ENCODE results near the gene LACRT. TPM values are rescaled to one million over a fixed set of nuclear protein-coding genes. Genes with fewer than 3 reads are reported as not detected.

Gene LACRT
- total and polyA plus RNA-seq, 2 experiments from 2014 or later, result not detected

DNA sequence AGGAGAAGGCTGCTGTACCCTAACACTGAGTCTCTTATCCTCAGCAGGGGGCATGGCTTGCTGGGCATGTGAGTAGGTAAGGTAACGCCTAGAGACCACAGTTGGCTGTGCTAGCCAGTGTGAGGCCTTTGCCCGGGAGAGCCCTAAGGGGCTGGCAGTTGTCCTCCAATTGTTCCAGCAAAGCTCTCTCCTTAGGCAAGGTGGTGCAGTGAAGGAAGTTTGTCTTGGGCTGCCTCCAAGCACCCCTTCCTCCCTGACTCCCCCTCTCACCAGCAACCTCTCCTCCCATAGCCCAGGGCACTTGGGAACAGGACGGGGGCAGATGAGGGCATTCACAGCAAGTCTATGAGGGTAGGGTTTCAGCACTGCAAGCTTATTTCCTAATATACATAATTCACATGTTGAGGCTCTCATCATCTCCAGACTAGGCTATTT lies 23.0 kb downstream of the LACRT start:
- Histone ChIP-seq H3K27ac (no peak overlapping the region), H3K4me3 (no peak overlapping the region), H3K4me1 (ENCODE audit: low read depth) (no peaks in the 10 kb centered on the region), H3K27me3 (no peaks in the 10 kb centered on the region), H3K36me3 (no peaks in the 10 kb centered on the region), H3K9me3 (ENCODE audit: low read depth) (no peaks in the 10 kb centered on the region)
- DNase-seq (ENCODE audit: low read depth in 1 of 2, low spot score in 1 of 2), result no peak
- TF ChIP-seq, protein P1, sequence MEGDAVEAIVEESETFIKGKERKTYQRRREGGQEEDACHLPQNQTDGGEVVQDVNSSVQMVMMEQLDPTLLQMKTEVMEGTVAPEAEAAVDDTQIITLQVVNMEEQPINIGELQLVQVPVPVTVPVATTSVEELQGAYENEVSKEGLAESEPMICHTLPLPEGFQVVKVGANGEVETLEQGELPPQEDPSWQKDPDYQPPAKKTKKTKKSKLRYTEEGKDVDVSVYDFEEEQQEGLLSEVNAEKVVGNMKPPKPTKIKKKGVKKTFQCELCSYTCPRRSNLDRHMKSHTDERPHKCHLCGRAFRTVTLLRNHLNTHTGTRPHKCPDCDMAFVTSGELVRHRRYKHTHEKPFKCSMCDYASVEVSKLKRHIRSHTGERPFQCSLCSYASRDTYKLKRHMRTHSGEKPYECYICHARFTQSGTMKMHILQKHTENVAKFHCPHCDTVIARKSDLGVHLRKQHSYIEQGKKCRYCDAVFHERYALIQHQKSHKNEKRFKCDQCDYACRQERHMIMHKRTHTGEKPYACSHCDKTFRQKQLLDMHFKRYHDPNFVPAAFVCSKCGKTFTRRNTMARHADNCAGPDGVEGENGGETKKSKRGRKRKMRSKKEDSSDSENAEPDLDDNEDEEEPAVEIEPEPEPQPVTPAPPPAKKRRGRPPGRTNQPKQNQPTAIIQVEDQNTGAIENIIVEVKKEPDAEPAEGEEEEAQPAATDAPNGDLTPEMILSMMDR (IDR thresholded peaks at IDR 0.05; ENCODE audit: low read depth, low read length), result no peak

GRCh38 chr12:54608769-54609168 lies 25.9 kb downstream of the LACRT start:
- TF ChIP-seq, protein P1 (IDR thresholded peaks at IDR 0.05; ENCODE audit: low read depth, low read length), result no peak
- Histone ChIP-seq H3K27ac (no peak overlapping the region), H3K9me3 (ENCODE audit: low read depth) (no peaks in the 10 kb centered on the region), H3K4me3 (no peak overlapping the region), H3K27me3 (no peaks in the 10 kb centered on the region), H3K36me3 (no peaks in the 10 kb centered on the region), H3K4me1 (ENCODE audit: low read depth) (no peaks in the 10 kb centered on the region)
- DNase-seq (ENCODE audit: low read depth in 1 of 2, low spot score in 1 of 2), result no peak

DNA sequence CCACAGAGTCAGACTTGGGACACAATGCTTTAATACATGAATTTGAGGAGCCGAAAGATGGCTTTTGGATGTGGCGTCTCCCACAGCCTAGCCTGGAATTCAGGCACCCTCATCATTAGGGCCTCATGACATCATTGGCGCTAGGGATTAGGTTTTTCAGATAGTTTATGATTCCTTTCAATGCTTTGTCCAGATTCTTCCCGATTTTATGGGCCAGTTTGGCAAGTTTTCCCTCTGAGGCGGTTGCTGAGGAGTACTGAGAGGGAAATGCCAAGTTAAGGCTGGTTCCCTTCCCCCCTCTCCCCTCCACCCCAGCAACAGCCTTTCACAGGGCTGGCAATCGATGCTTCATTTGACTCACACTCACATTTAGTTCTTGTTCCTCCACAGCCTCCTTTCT lies 26.5 kb downstream of the LACRT start:
- no peaks in the 10 kb centered on the region for H3K4me1 ChIP-seq (ENCODE audit: low read depth)
- no peak overlapping the region for H3K27ac ChIP-seq
- H3K36me3 ChIP-seq, result no peaks in the 10 kb centered on the region
- H3K4me3 ChIP-seq, result no peak overlapping the region
- H3K27me3 ChIP-seq, result no peaks in the 10 kb centered on the region
- TF ChIP-seq, protein P1 (IDR thresholded peaks at IDR 0.05; ENCODE audit: low read depth, low read length), result no peak
- no peak for DNase-seq (ENCODE audit: low read depth in 1 of 2, low spot score in 1 of 2)
- no peaks in the 10 kb centered on the region for H3K9me3 ChIP-seq (ENCODE audit: low read depth)

DNA sequence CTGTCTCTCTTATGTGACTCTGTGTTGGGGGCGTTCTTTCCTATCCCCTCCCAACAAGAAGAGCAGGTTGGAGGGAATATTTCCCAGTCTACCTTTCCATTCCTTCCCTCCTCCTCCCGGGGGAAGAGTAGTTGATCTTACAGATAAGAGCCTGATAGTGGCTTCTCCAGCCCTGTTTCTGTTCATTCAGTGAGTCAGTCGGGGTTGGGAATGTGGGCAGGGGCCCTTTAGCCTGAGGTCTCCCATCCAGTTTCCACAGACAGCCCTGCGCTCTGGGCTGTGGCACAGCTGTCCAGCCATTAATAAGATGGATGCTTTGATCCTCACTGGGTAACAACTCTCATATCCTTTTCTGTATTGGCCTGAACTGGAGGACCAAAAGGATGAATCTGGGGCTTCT lies 28.1 kb downstream of the LACRT start:
- Histone ChIP-seq H3K27me3 (no peaks in the 10 kb centered on the region), H3K27ac (no peak overlapping the region), H3K36me3 (no peaks in the 10 kb centered on the region), H3K4me1 (ENCODE audit: low read depth) (no peaks in the 10 kb centered on the region), H3K9me3 (ENCODE audit: low read depth) (no peaks in the 10 kb centered on the region), H3K4me3 (no peak overlapping the region)
- DNase-seq (ENCODE audit: low read depth in 1 of 2, low spot score in 1 of 2), result no peak
- TF ChIP-seq, protein P1 (IDR thresholded peaks at IDR 0.05; ENCODE audit: low read depth, low read length), result no peak

DNA sequence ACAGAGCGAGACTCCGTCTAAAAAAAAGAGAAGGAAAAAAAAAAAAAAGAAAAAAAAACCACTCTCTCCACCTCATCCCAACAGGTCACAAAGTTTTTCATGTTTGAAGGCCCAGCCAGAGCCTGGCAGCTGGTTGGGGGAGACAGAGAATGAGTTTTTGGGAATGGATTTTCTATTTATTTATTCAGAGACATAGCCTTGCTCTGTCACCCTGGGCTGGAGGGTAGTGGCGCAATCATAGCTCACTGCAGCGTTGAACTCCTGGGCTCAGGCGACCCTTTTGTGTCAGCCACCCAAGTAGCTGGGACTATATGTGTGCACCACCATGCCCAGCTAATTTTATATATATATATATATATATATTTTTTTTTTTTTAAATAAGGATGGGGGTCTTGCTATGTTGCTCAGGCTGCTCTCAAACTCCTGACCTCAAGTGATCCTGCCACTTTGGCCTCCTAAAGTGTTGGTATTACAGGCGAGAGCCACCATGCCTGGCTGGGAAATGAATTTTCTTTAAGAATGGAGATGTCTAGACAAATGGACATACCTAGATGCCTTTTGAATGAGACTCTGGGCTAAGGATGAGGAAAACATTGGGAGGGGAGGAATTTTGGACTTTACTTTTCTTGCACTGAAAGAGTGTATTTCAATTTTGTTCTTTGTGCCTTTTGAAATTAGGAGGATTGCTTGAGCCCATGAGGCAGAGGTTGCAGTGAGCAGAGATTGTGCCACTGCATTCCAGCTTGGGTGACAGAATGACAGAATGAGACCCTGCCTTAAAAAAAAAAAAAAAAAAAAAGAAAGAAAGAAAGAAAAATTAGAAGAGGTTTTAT lies 29.3 kb downstream of the LACRT start:
- DNase-seq (ENCODE audit: low read depth in 1 of 2, low spot score in 1 of 2), result no peak
- Histone ChIP-seq H3K27me3 (no peaks in the 10 kb centered on the region), H3K4me1 (ENCODE audit: low read depth) (no peaks in the 10 kb centered on the region), H3K9me3 (ENCODE audit: low read depth) (no peaks in the 10 kb centered on the region), H3K27ac (no peak overlapping the region), H3K36me3 (no peaks in the 10 kb centered on the region), H3K4me3 (no peak overlapping the region)
- TF ChIP-seq, protein P1 (IDR thresholded peaks at IDR 0.05; ENCODE audit: low read depth, low read length), result no peak
